GM23338 (cell line): ENCODE measurements around the gene RPLP2. TPM values are rescaled to one million over a fixed set of nuclear protein-coding genes. Genes with fewer than 3 reads are reported as not detected.

ENCODE experiments used
- ATAC-seq: fragments of 200-7000 bp; cut with Tn5 transposase; 3 replicates; pipeline ENCODE4 v1.9.1; 2020
- DNase-seq: peaks from one replicate; pipeline ENCODE4 v3.0.0-alpha.2; 2015; ENCODE audit warnings: low spot score
- H2AFZ ChIP-seq: fragments of 200-600 bp; sonication (generic); 2 replicates; pipeline ENCODE4 v1.8.0; 2016; ENCODE audit warnings: antibody characterized with exemption, mild to moderate bottlenecking, moderate library complexity
- H3F3A ChIP-seq: fragments of 200-600 bp; sonication (generic); replicated peaks from 2 replicates; pipeline ENCODE4 v1.8.0; 2017; ENCODE audit warnings: antibody characterized with exemption, mixed run types, low read depth
- H3K27ac ChIP-seq: fragments of 200-600 bp; sonication (generic); 2 replicates; pipeline ENCODE4 v1.6.1; 2016; ENCODE audit warnings: low read depth
- H3K27me3 ChIP-seq: fragments of 200-600 bp; sonication (generic); 2 replicates; pipeline ENCODE4 v1.8.0; 2016; ENCODE audit warnings: mild to moderate bottlenecking, mixed run types, moderate library complexity; ENCODE audit not compliant: insufficient read depth
- H3K36me3 ChIP-seq: fragments of 200-600 bp; sonication (generic); 2 replicates; pipeline ENCODE4 v1.8.0; 2016; ENCODE audit warnings: mild to moderate bottlenecking; ENCODE audit not compliant: insufficient read depth
- H3K4me1 ChIP-seq: fragments of 200-600 bp; sonication (generic); 2 replicates; pipeline ENCODE4 v1.8.0; 2016; ENCODE audit warnings: mild to moderate bottlenecking, moderate library complexity; ENCODE audit not compliant: insufficient read depth
- H3K4me2 ChIP-seq: fragments of 200-600 bp; sonication (generic); 2 replicates; pipeline ENCODE4 v1.7.1; 2017; ENCODE audit warnings: mixed run types
- H3K4me3 ChIP-seq: fragments of 200-600 bp; sonication (generic); 2 replicates; pipeline ENCODE4 v1.6.1; 2016; ENCODE audit warnings: mixed run types
- H3K79me2 ChIP-seq: fragments of 200-600 bp; sonication (generic); replicated peaks from 2 replicates; pipeline ENCODE4 v1.8.0; 2017; ENCODE audit warnings: mild to moderate bottlenecking; ENCODE audit not compliant: insufficient read depth
- H3K9me2 ChIP-seq: fragments of 200-600 bp; sonication (generic); 2 replicates; pipeline ENCODE4 v1.8.0; 2017; ENCODE audit not compliant: insufficient read depth
- H4K20me1 ChIP-seq: fragments of 200-600 bp; sonication (generic); replicated peaks from 2 replicates; pipeline ENCODE4 v1.8.0; 2017; ENCODE audit warnings: mild to moderate bottlenecking; ENCODE audit not compliant: insufficient read depth
- H3K27ac Mint-ChIP-seq: 2 replicates; pipeline ENCODE4 v1.8.0; 2020; ENCODE audit warnings: inconsistent platforms, mild to moderate bottlenecking, moderate library complexity, mixed read lengths
- H3K27me3 Mint-ChIP-seq: 3 replicates; pipeline ENCODE4 v1.8.0; 2022; ENCODE audit warnings: low read depth, mild to moderate bottlenecking, moderate library complexity, mixed read lengths, inconsistent platforms; ENCODE audit not compliant: insufficient read depth, poor library complexity
- H3K36me3 Mint-ChIP-seq: 3 replicates; pipeline ENCODE4 v1.8.0; 2021; ENCODE audit warnings: low read depth, mild to moderate bottlenecking, inconsistent platforms, moderate library complexity, mixed read lengths
- H3K4me1 Mint-ChIP-seq: 3 replicates; pipeline ENCODE4 v1.8.0; 2020; ENCODE audit warnings: mild to moderate bottlenecking, inconsistent platforms, mixed read lengths
- H3K4me3 Mint-ChIP-seq: 3 replicates; pipeline ENCODE4 v1.8.0; 2021; ENCODE audit warnings: moderate library complexity, mild to moderate bottlenecking, inconsistent platforms, mixed read lengths
- H3K9me3 Mint-ChIP-seq: 3 replicates; pipeline ENCODE4 v1.8.0; 2020; ENCODE audit warnings: moderate library complexity, mild to moderate bottlenecking, inconsistent platforms, mixed read lengths
- CREB1 ChIP-seq: fragments of 250-450 bp; sonication (Bioruptor Pico); IDR thresholded peaks from 2 replicates; pipeline ENCODE4 v1.5.0; 2020; ENCODE audit warnings: low read depth, mild to moderate bottlenecking, moderate library complexity
- EZH2 ChIP-seq: fragments of 200-600 bp; sonication (generic); IDR thresholded peaks from one replicate; pipeline ENCODE4 v1.8.0; 2017; ENCODE audit warnings: antibody characterized with exemption, mild to moderate bottlenecking, low read depth; ENCODE audit not compliant: unreplicated experiment
- EZH2phosphoT487 ChIP-seq: fragments of 200-600 bp; sonication (generic); IDR thresholded peaks from one replicate; pipeline ENCODE4 v1.8.1; 2018; ENCODE audit warnings: antibody characterized with exemption; ENCODE audit not compliant: unreplicated experiment
- JUNB ChIP-seq: IDR thresholded peaks from one replicate; pipeline ENCODE4 v1.6.1; 2016; ENCODE audit warnings: antibody characterized with exemption; ENCODE audit not compliant: unreplicated experiment
- NANOG ChIP-seq: IDR thresholded peaks from 2 replicates; pipeline ENCODE4 v1.6.1; 2016; ENCODE audit warnings: antibody characterized with exemption, borderline replicate concordance
- POLR2AphosphoS5 ChIP-seq: IDR thresholded peaks from 2 replicates; pipeline ENCODE4 v1.6.1; 2016; ENCODE audit warnings: antibody characterized with exemption, low read depth
- STAT1 ChIP-seq: IDR thresholded peaks from one replicate; pipeline ENCODE4 v1.6.1; 2016; ENCODE audit warnings: antibody characterized with exemption; ENCODE audit not compliant: unreplicated experiment
- ZNF114 ChIP-seq: fragments of 250-450 bp; sonication (Bioruptor Pico); IDR thresholded peaks from 2 replicates; pipeline ENCODE4 v1.5.0; 2020; ENCODE audit warnings: mild to moderate bottlenecking, moderate library complexity
- ZNF331 ChIP-seq: fragments of 250-450 bp; sonication (Bioruptor Pico); IDR thresholded peaks from 2 replicates; pipeline ENCODE4 v1.5.0; 2020; ENCODE audit warnings: low read depth, mild to moderate bottlenecking, moderate library complexity
- ZNF462 ChIP-seq: fragments of 250-450 bp; sonication (Bioruptor Pico); IDR thresholded peaks from 2 replicates; pipeline ENCODE4 v1.5.0; 2020; ENCODE audit warnings: mild to moderate bottlenecking, moderate library complexity
- polyA plus RNA-seq: library from polyadenylated mRNA; unstranded; fragments of >200 nt; fragmentation: Nextera tagmentation; extraction: Ambion mirVana; gene quantifications from 2 replicates; pipeline ENCODE4 v1.2.1, GENCODE V29; 2016
- total RNA-seq: library from RNA; depleted of rRNA; stranded (reverse); fragments of >200 nt; shearing (Covaris generic); gene quantifications from 2 replicates; pipeline ENCODE4 v1.2.3, GENCODE V29; 2014
- TF ChIP-seq, protein P1 (sequence below): IDR thresholded peaks from one replicate; pipeline ENCODE4 v1.6.1; 2018; ENCODE audit warnings: antibody characterized with exemption; ENCODE audit not compliant: unreplicated experiment
- TF ChIP-seq, protein P2 (sequence below): IDR thresholded peaks from 2 replicates; pipeline ENCODE4 v1.6.1; 2016; ENCODE audit warnings: antibody characterized with exemption
- TF ChIP-seq, protein P3 (sequence below), 2 experiments: fragments of 200-600 bp in 1 of 2; sonication (generic) in 1 of 2; conservative IDR thresholded peaks; 2 replicates each; pipeline versions ENCODE4 v1.5.1 to v1.6.1; 2016 to 2017; ENCODE audit warnings: antibody characterized with exemption in 2 of 2, low read depth in 2 of 2, mild to moderate bottlenecking in 2 of 2, moderate library complexity in 1 of 2

RPLP2 gene
- total and polyA plus RNA-seq, 2 experiments from 2014 or later, result 518 to 1,782 TPM

DNA sequence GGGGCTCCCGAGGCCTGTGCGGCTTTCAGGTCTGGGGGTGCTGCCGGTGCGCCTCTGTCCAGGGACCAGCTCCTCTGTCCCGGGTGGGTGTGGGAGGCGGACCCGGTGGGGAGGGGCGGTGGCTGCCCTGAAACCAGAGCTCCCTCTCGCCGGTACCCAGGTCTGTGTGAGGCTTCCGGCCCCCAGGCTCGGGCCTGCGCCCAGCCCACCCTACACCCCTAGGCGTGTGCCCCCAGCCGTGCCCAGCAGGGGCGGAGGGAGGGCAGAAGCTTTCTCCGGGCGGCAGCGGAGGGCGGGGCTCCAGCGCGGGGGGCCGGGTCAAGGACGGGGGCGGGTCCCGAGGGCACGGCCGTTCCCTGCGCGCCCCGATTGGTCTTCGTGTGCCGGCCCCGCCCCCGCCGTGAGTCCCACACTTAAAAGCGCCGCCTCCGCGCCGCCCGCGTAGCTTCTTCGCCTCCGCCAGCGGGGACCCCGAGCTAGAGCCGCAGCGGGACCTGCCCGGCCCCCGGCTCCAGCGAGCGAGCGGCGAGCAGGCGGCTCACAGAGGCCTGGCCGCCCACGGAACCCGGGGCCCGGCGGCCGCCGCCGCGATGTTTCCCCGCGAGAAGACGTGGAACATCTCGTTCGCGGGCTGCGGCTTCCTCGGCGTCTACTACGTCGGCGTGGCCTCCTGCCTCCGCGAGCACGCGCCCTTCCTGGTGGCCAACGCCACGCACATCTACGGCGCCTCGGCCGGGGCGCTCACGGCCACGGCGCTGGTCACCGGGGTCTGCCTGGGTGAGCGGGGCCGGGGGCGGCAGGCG is 9.6 kb downstream of the RPLP2 start:
- Histone ChIP-seq H4K20me1 (peaks cover 21% of the 10 kb centered on the region), H3K4me2 (peak overlapping the region; percentile 85), H3K27me3 (no peaks in the 10 kb centered on the region), H3K79me2 (0 out of 2 replicates have a peak, but pooled peaks cover 5% of the 10 kb centered on the region), H3K4me1 (peaks cover 7% of the 10 kb centered on the region; the same call in 1 of the 2 replicates), H3K9me2 (no peaks in the 10 kb centered on the region), H2AFZ (peak overlapping the region; percentile 69; the same call in 1 of the 2 replicates), H3K4me3 (peak overlapping the region; percentile 73), H3F3A (peaks cover 6% of the 10 kb centered on the region; the same call in 1 of the 2 replicates), H3K36me3 (no peaks in the 10 kb centered on the region), H3K27ac (no peak overlapping the region)
- Mint-ChIP-seq H3K27me3 (peaks cover 30% of the 10 kb centered on the region), H3K4me1 (peaks cover 6% of the 10 kb centered on the region), H3K36me3 (peaks cover 8% of the 10 kb centered on the region; the same call in 1 of the 3 replicates), H3K4me3 (peak overlapping the region; percentile 83; the same call in 2 of the 3 replicates), H3K9me3 (no peaks in the 10 kb centered on the region), H3K27ac (no peak overlapping the region)
- DNase-seq, result peak; percentile 97
- TF ChIP-seq POLR2AphosphoS5 (peak; percentile 87), ZNF462 (no peak), JUNB (no peak), NANOG (no peak), CREB1 (CRISPR knock-in tag) (0 out of 2 replicates have a peak, but pooled peaks have one; percentile 45), STAT1 (no peak), EZH2 (no peak), ZNF114 (CRISPR knock-in tag) (no peak), EZH2phosphoT487 (no peak), ZNF331 (no peak)
- TF ChIP-seq, protein P1, sequence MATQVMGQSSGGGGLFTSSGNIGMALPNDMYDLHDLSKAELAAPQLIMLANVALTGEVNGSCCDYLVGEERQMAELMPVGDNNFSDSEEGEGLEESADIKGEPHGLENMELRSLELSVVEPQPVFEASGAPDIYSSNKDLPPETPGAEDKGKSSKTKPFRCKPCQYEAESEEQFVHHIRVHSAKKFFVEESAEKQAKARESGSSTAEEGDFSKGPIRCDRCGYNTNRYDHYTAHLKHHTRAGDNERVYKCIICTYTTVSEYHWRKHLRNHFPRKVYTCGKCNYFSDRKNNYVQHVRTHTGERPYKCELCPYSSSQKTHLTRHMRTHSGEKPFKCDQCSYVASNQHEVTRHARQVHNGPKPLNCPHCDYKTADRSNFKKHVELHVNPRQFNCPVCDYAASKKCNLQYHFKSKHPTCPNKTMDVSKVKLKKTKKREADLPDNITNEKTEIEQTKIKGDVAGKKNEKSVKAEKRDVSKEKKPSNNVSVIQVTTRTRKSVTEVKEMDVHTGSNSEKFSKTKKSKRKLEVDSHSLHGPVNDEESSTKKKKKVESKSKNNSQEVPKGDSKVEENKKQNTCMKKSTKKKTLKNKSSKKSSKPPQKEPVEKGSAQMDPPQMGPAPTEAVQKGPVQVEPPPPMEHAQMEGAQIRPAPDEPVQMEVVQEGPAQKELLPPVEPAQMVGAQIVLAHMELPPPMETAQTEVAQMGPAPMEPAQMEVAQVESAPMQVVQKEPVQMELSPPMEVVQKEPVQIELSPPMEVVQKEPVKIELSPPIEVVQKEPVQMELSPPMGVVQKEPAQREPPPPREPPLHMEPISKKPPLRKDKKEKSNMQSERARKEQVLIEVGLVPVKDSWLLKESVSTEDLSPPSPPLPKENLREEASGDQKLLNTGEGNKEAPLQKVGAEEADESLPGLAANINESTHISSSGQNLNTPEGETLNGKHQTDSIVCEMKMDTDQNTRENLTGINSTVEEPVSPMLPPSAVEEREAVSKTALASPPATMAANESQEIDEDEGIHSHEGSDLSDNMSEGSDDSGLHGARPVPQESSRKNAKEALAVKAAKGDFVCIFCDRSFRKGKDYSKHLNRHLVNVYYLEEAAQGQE, result no peak
- TF ChIP-seq, protein P2, sequence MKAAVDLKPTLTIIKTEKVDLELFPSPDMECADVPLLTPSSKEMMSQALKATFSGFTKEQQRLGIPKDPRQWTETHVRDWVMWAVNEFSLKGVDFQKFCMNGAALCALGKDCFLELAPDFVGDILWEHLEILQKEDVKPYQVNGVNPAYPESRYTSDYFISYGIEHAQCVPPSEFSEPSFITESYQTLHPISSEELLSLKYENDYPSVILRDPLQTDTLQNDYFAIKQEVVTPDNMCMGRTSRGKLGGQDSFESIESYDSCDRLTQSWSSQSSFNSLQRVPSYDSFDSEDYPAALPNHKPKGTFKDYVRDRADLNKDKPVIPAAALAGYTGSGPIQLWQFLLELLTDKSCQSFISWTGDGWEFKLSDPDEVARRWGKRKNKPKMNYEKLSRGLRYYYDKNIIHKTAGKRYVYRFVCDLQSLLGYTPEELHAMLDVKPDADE, result no peak
- TF ChIP-seq, protein P3, sequence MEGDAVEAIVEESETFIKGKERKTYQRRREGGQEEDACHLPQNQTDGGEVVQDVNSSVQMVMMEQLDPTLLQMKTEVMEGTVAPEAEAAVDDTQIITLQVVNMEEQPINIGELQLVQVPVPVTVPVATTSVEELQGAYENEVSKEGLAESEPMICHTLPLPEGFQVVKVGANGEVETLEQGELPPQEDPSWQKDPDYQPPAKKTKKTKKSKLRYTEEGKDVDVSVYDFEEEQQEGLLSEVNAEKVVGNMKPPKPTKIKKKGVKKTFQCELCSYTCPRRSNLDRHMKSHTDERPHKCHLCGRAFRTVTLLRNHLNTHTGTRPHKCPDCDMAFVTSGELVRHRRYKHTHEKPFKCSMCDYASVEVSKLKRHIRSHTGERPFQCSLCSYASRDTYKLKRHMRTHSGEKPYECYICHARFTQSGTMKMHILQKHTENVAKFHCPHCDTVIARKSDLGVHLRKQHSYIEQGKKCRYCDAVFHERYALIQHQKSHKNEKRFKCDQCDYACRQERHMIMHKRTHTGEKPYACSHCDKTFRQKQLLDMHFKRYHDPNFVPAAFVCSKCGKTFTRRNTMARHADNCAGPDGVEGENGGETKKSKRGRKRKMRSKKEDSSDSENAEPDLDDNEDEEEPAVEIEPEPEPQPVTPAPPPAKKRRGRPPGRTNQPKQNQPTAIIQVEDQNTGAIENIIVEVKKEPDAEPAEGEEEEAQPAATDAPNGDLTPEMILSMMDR (conservative IDR thresholded peaks at IDR 0.05; ENCODE audit: low read depth in 2 of 2), result no peak
- peak; percentile 63 for ATAC-seq
